Ascending aorta (tissue), 2 donors: ENCODE measurements around the gene ZNF385B. TPM values are rescaled to one million over a fixed set of nuclear protein-coding genes. Genes with fewer than 3 reads are reported as not detected.

Experiments
- DNase-seq, 2 donors: peaks; one replicate each; pipeline ENCODE4 v3.0.0-alpha.2; 2019; ENCODE audit warnings: low spot score in 2 of 2
- H3K27ac ChIP-seq, 2 donors: fragments of 200-600 bp; sonication (generic); one replicate each; pipeline ENCODE4 v1.5.1; 2016 to 2017; ENCODE audit warnings: mild to moderate bottlenecking in 1 of 2
- H3K27me3 ChIP-seq: fragments of 200-600 bp; sonication (generic); one replicate; pipeline ENCODE4 v1.5.1; 2017
- H3K36me3 ChIP-seq, 2 donors: fragments of 200-600 bp; sonication (generic); one replicate each; pipeline ENCODE4 v1.5.1; 2016
- H3K4me1 ChIP-seq, 2 donors: fragments of 200-600 bp; sonication (generic); one replicate each; pipeline ENCODE4 v1.5.1; 2016 to 2017; ENCODE audit warnings: mild to moderate bottlenecking in 1 of 2
- H3K4me3 ChIP-seq, 2 donors: fragments of 200-600 bp; sonication (generic); one replicate each; pipeline ENCODE4 v1.5.1; 2016 to 2017; ENCODE audit warnings: mild to moderate bottlenecking in 1 of 2
- H3K9me3 ChIP-seq, 2 donors: fragments of 200-600 bp; sonication (generic); one replicate each; pipeline ENCODE4 v1.5.1; 2016
- CTCF ChIP-seq, 3 experiments: fragments of 200-600 bp in 2 of 3; fragments of 450-650 bp in 1 of 3; sonication (generic) in 2 of 3; IDR thresholded peaks; one replicate each; pipeline ENCODE4 v1.5.1; 2016 to 2019; ENCODE audit warnings: antibody characterized with exemption in 3 of 3, mild to moderate bottlenecking in 1 of 3, moderate library complexity in 1 of 3
- intact Hi-C: fragments of 100-400 bp; cut with DNase I; formaldehyde crosslinking; loops from one replicate; pipeline ENCODE4 v1.15.1; 2023
- total RNA-seq: library from RNA; depleted of rRNA; stranded (reverse); fragments of >200 nt; gene quantifications from one replicate; pipeline ENCODE4 v1.1.0, GENCODE V29; 2016

Gene ZNF385B
- total RNA-seq, 1 donor from 2014 or later = 0.21 TPM

GRCh38 chr2:179724403-179724802 is 137.0 kb downstream of the ZNF385B start:
- Histone ChIP-seq H3K27me3 (no peaks in the 10 kb centered on the region), H3K4me3 (no peak overlapping the region), H3K4me1 (no peaks in the 10 kb centered on the region), H3K9me3 (no peaks in the 10 kb centered on the region), H3K36me3 (no peaks in the 10 kb centered on the region), H3K27ac (no peak overlapping the region)
- intact Hi-C loops = no loop called here
- no peak for DNase-seq
- no peak for TF ChIP-seq CTCF (IDR thresholded peaks at IDR 0.05)

GRCh38 chr2:179720173-179720772 is 141.1 kb downstream of the ZNF385B start:
- Histone ChIP-seq H3K36me3 (no peaks in the 10 kb centered on the region), H3K27me3 (no peaks in the 10 kb centered on the region), H3K4me1 (no peaks in the 10 kb centered on the region), H3K27ac (no peak overlapping the region), H3K4me3 (no peak overlapping the region), H3K9me3 (no peaks in the 10 kb centered on the region)
- no peak for DNase-seq
- no peak for TF ChIP-seq CTCF (IDR thresholded peaks at IDR 0.05)
- intact Hi-C loops = no loop called here

GRCh38 chr2:179715871-179716270 is 145.5 kb downstream of the ZNF385B start:
- Histone ChIP-seq H3K27ac (no peak overlapping the region), H3K4me3 (no peak overlapping the region), H3K9me3 (no peaks in the 10 kb centered on the region), H3K4me1 (no peaks in the 10 kb centered on the region), H3K27me3 (no peaks in the 10 kb centered on the region), H3K36me3 (no peaks in the 10 kb centered on the region)
- intact Hi-C loops = no loop called here
- TF ChIP-seq CTCF (IDR thresholded peaks at IDR 0.05) = no peak
- DNase-seq = no peak

- Histone ChIP-seq H3K27ac (no peak overlapping the region), H3K9me3 (no peaks in the 10 kb centered on the region), H3K4me1 (no peaks in the 10 kb centered on the region), H3K36me3 (no peaks in the 10 kb centered on the region), H3K27me3 (no peaks in the 10 kb centered on the region), H3K4me3 (no peak overlapping the region)
- DNase-seq = no peak
- intact Hi-C loops = no loop called here
- no peak for TF ChIP-seq CTCF (IDR thresholded peaks at IDR 0.05)
Measured at GRCh38 chr2:179715196-179715595, 146.2 kb downstream of the ZNF385B start.

- Histone ChIP-seq H3K9me3 (no peaks in the 10 kb centered on the region), H3K4me1 (no peaks in the 10 kb centered on the region), H3K36me3 (no peaks in the 10 kb centered on the region), H3K27ac (no peak overlapping the region), H3K4me3 (no peak overlapping the region), H3K27me3 (no peaks in the 10 kb centered on the region)
- no peak for TF ChIP-seq CTCF (IDR thresholded peaks at IDR 0.05)
- no peak for DNase-seq
- intact Hi-C loops = no loop called here
Measured at GRCh38 chr2:179712825-179713224, 148.6 kb downstream of the ZNF385B start.

- H3K9me3 ChIP-seq = no peaks in the 10 kb centered on the region
- no peak overlapping the region for H3K4me3 ChIP-seq
- H3K4me1 ChIP-seq = no peaks in the 10 kb centered on the region
- H3K27ac ChIP-seq = no peak overlapping the region
- no peak for DNase-seq
- H3K27me3 ChIP-seq = no peaks in the 10 kb centered on the region
- no peaks in the 10 kb centered on the region for H3K36me3 ChIP-seq
- TF ChIP-seq CTCF (IDR thresholded peaks at IDR 0.05) = no peak
- intact Hi-C loops = no loop called here
Measured at GRCh38 chr2:179711375-179711774, 150.0 kb downstream of the ZNF385B start.
